Type B pancreatic cell (in vitro differentiated cells): ENCODE results near the gene BEGAIN. TPM values are rescaled to one million over a fixed set of nuclear protein-coding genes. Genes with fewer than 3 reads are reported as not detected.

Experiments used
- DNase-seq: peaks from one replicate; pipeline ENCODE4 v3.0.0; 2021; ENCODE audit warnings: mixed read lengths; ENCODE audit not compliant: unreplicated experiment; ENCODE audit errors: extremely low spot score
- H3K27ac Mint-ChIP-seq: 2 replicates; pipeline ENCODE4 v1.8.0; 2021; ENCODE audit warnings: mild to moderate bottlenecking, mixed read lengths
- H3K27me3 Mint-ChIP-seq: 2 replicates; pipeline ENCODE4 v1.8.0; 2021; ENCODE audit warnings: mixed read lengths
- H3K36me3 Mint-ChIP-seq: 2 replicates; pipeline ENCODE4 v1.8.0; 2021; ENCODE audit warnings: mixed read lengths
- H3K4me1 Mint-ChIP-seq: one replicate; pipeline ENCODE4 v1.8.0; 2021; ENCODE audit warnings: mixed read lengths; ENCODE audit not compliant: unreplicated experiment
- H3K4me3 Mint-ChIP-seq: 2 replicates; pipeline ENCODE4 v1.8.0; 2021; ENCODE audit warnings: mild to moderate bottlenecking, mixed read lengths
- H3K9me3 Mint-ChIP-seq: 2 replicates; pipeline ENCODE4 v1.8.0; 2021; ENCODE audit warnings: mixed read lengths
- total RNA-seq: library from RNA; stranded (reverse); gene quantifications from 2 replicates; pipeline ENCODE4 v1.2.1, GENCODE V29; 2021; ENCODE audit warnings: low replicate concordance
- TF ChIP-seq, protein P1 (sequence below): fragments of 200-600 bp; sonication (generic); conservative IDR thresholded peaks from 2 replicates; pipeline ENCODE4 v1.5.0; 2021; ENCODE audit warnings: antibody characterized with exemption, mild to moderate bottlenecking

Gene BEGAIN
- total RNA-seq, 1 donor from 2014 or later = 1.9 TPM

DNA sequence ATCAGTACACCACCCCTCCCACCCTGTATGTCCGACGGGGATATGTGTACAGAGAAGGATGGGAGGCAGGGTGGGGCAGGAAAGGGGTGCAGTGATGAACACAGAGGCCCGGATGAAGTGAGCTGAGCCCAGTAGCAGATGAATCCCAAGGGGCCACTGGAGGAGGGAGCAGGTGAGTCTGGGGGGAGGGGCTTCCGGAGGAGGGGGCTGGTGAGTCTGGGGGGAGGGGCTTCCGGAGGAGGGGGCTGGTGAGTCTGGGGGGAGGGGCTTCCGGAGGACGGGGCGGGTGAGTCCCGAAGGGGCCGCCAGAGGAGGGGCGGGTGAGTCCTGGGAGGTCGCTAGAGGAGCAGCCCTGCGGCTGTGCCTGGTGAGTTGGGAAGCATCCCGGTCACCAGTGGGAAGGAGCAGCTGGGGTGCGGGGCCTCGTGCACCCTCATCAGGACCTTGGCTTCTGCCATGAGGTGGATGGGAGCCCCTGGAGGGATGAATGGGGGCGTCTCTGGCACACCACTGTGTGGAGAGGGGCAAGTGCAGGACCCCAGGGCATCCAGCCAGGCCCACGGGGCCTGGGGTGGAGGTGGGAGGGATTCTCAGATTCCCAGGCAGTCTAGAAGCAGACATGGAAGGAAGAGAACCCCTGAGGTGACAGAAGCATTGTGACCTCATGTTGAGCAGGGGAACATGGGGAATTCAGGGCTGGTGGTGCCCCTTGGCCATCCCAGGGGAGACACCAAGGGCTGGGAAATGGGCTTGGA lies 14.0 kb downstream of the BEGAIN start:
- no peak overlapping the region for H3K27ac Mint-ChIP-seq
- no peak for DNase-seq
- no peak overlapping the region for H3K4me3 Mint-ChIP-seq
- H3K36me3 Mint-ChIP-seq = no peaks in the 10 kb centered on the region
- H3K9me3 Mint-ChIP-seq = no peaks in the 10 kb centered on the region
- TF ChIP-seq, protein P1, sequence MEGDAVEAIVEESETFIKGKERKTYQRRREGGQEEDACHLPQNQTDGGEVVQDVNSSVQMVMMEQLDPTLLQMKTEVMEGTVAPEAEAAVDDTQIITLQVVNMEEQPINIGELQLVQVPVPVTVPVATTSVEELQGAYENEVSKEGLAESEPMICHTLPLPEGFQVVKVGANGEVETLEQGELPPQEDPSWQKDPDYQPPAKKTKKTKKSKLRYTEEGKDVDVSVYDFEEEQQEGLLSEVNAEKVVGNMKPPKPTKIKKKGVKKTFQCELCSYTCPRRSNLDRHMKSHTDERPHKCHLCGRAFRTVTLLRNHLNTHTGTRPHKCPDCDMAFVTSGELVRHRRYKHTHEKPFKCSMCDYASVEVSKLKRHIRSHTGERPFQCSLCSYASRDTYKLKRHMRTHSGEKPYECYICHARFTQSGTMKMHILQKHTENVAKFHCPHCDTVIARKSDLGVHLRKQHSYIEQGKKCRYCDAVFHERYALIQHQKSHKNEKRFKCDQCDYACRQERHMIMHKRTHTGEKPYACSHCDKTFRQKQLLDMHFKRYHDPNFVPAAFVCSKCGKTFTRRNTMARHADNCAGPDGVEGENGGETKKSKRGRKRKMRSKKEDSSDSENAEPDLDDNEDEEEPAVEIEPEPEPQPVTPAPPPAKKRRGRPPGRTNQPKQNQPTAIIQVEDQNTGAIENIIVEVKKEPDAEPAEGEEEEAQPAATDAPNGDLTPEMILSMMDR = no peak
- peaks cover 4% of the 10 kb centered on the region for H3K4me1 Mint-ChIP-seq
- H3K27me3 Mint-ChIP-seq = peaks cover 53% of the 10 kb centered on the region

DNA sequence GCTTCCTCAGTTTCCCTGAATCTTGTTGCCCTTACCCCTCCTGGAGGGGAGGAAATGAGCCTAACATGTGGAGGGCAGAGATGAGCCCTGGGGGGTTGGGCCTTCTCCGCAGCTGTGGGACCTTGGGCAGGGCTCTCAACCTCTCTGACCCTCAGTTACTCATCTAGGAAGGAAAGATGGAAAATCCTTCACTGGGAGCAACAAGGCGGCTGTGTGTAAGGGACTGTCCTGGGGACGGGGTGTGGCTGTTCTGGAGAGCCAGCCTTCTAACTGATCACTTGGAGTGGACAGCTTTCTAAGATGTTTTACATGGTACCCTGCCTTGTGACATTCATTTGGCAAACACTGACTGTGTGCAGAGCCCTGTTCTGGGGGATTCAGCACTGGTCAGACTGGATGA lies 14.7 kb downstream of the BEGAIN start:
- no peaks in the 10 kb centered on the region for H3K9me3 Mint-ChIP-seq
- H3K27ac Mint-ChIP-seq = no peak overlapping the region
- DNase-seq = no peak
- H3K36me3 Mint-ChIP-seq = no peaks in the 10 kb centered on the region
- peaks cover 4% of the 10 kb centered on the region for H3K4me1 Mint-ChIP-seq
- H3K27me3 Mint-ChIP-seq = peaks cover 53% of the 10 kb centered on the region
- H3K4me3 Mint-ChIP-seq = no peak overlapping the region
- TF ChIP-seq, protein P1 = no peak

DNA sequence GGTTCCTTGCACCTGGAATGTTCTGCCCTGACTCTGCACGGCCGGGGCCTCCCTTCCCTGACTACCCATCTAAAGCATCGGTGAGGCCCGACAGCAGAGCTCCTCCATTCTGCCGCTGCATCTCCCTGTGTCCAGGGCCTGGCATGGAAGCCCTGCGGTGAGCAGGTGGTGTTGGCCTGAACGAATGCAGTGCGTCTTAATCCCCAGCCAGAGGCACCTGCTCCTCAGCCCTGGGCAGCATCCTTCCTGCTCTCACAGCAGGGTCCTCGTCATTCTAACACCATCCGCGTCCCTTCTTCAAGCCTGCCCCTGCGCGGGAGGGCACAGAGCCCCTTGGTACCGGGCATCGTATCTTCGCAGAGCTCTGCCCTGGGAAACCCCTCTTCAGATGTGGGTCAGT lies 15.4 kb downstream of the BEGAIN start:
- TF ChIP-seq, protein P1 = no peak
- no peaks in the 10 kb centered on the region for H3K9me3 Mint-ChIP-seq
- no peaks in the 10 kb centered on the region for H3K36me3 Mint-ChIP-seq
- DNase-seq = no peak
- H3K4me3 Mint-ChIP-seq = no peak overlapping the region
- H3K27ac Mint-ChIP-seq = no peak overlapping the region
- H3K4me1 Mint-ChIP-seq = peaks cover 4% of the 10 kb centered on the region
- peaks cover 52% of the 10 kb centered on the region for H3K27me3 Mint-ChIP-seq

DNA sequence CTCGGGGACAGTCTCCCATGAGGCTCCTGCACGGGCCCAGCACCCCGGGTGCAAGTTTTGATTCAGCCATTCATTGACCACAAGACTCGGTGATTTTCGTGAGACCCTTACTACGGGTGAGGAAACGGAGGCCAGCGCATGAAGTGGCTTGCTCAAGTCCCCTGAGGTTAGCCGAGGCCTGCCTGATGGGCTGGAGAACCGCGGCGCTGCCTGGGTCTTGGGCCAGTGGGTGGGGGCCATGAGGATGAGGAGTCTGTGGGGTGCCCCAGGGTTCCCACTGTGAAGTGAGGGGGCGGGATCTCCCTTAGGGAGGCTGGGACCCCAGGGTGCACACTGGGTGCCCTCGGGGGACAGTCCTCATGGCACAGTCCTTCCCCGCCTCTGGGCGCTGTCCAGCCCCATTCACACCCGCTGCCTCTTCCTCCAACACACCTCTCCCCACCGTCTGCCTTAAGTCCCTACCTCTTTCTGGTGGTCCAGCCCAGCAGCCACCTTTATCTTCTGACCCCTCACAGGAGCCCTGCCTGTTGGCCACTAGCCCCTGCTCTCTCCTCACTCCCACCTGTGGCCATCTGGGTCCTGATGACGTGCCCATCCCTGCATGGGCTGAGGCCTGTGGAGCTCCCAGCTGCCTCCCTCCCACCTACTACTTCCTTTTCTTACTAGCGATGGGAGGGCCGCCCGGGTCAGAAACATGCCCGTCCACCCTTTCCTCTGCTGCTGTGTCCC lies 16.3 kb downstream of the BEGAIN start:
- TF ChIP-seq, protein P1 = no peak
- Mint-ChIP-seq H3K4me1 (peaks cover 4% of the 10 kb centered on the region), H3K4me3 (no peak overlapping the region), H3K27ac (no peak overlapping the region), H3K9me3 (no peaks in the 10 kb centered on the region), H3K27me3 (peaks cover 59% of the 10 kb centered on the region), H3K36me3 (no peaks in the 10 kb centered on the region)
- DNase-seq = no peak

DNA sequence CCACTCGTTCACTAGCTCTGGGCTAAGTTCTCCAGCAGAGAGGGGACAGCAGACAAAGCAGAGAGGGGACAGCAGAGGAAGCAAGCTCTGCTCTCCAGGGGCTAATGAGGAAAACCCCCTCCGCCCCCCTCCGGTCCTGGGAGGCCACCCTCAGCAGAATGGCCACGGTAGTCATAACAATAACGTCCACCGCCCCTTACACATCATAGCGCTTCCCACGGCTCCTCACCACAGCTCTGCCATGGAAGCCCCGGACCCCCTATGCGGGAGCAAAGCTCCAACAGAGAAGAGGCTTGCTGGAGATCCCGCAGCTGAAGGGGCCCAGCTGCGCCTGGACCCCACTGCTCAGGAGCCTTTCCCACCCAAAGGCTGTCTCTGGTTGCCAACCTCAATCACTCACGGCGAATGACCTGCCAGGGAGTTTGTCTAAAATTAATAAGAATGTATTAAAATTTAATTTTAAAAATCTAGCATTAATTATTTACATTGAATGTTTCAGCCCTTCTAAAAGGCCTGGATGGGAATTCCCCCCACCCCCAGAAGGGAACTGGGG lies 17.4 kb downstream of the BEGAIN start:
- H3K9me3 Mint-ChIP-seq = no peaks in the 10 kb centered on the region
- no peaks in the 10 kb centered on the region for H3K36me3 Mint-ChIP-seq
- DNase-seq = no peak
- H3K27me3 Mint-ChIP-seq = peaks cover 69% of the 10 kb centered on the region
- H3K27ac Mint-ChIP-seq = peak overlapping the region; percentile 9
- H3K4me1 Mint-ChIP-seq = peaks cover 4% of the 10 kb centered on the region
- TF ChIP-seq, protein P1 = no peak
- H3K4me3 Mint-ChIP-seq = peak overlapping the region; percentile 84
